ENCODE results near the gene SPOUT1. TPM values are rescaled to one million over a fixed set of nuclear protein-coding genes. Genes with fewer than 3 reads are reported as not detected.

The SPOUT1 gene
- total RNA-seq, 1 experiment from 2014 or later, result 70.4 TPM

GRCh38 chr9:128792978-128793686, 36.5 kb downstream of the SPOUT1 start:
- no peak overlapping the region for H2AFZ ChIP-seq (ENCODE audit: low read depth, low read length, poor library complexity, severe bottlenecking)
- H3K36me3 ChIP-seq (ENCODE audit: control insufficient read depth in 1 of 2, insufficient read depth in 2 of 2, low read length in 2 of 2), result peaks cover 13 to 19% of the 10 kb centered on the region in 2 experiments; a peak in 3 of 4 replicates
- H3K9ac ChIP-seq (ENCODE audit: low read length), result no peak overlapping the region
- ChIA-PET CTCF (no interaction called here), POLR2A (no interaction called here), RAD21 (ENCODE audit: low non-redundant PET in 1 of 2, low total read pairs in 2 of 2, uncharacterized antibody in 2 of 2, unreplicated experiment in 2 of 2) (no interaction called here)
- no TSS peak for BruUV-seq (replicated peaks)
- H3K4me3 ChIP-seq (replicated peaks in 1 of 2; ENCODE audit: low read depth in 1 of 2, low read length in 2 of 2), result no peak overlapping the region
- no peak overlapping the region for H3K4me2 ChIP-seq (ENCODE audit: low read length)
- H4K20me1 ChIP-seq (ENCODE audit: insufficient read depth), result no peaks in the 10 kb centered on the region
- H3K27me3 ChIP-seq (ENCODE audit: insufficient read depth, low read length), result no peaks in the 10 kb centered on the region
- ATAC-seq (no peak), DNase-seq (ENCODE audit: low read depth, low spot score) (no peak)
- H3K9me2 ChIP-seq (ENCODE audit: insufficient read depth), result no peaks in the 10 kb centered on the region
- no peak overlapping the region for H3K27ac ChIP-seq (ENCODE audit: low read depth, low read length)
- H3K4me1 ChIP-seq (ENCODE audit: control insufficient read depth in 1 of 2, insufficient read depth in 2 of 2, low read length in 2 of 2), result peaks cover 3 to 6% of the 10 kb centered on the region in 2 experiments; a peak in 2 of 4 replicates
- peaks cover 4% of the 10 kb centered on the region; the same call in 1 of the 2 replicates for H3K79me2 ChIP-seq (ENCODE audit: insufficient read depth, low read length)
- TF ChIP-seq SIN3A (IDR thresholded peaks at IDR 0.05; ENCODE audit: low read depth) (no peak), ZNF274 (IDR thresholded peaks at IDR 0.05; ENCODE audit: low read depth, low read length) (no peak), ZFX (IDR thresholded peaks at IDR 0.05) (no peak), EZH2phosphoT487 (IDR thresholded peaks at IDR 0.05; ENCODE audit: borderline replicate concordance) (no peak)
- no peaks in the 10 kb centered on the region for H3K9me3 ChIP-seq (ENCODE audit: control insufficient read depth in 1 of 2, insufficient read depth in 1 of 2, low read depth in 1 of 2, low read length in 2 of 2)
- intact Hi-C loops (cut with micrococcal nuclease), result no loop called here

- CTCF ChIA-PET, result no interaction called here
- intact Hi-C loops (cut with micrococcal nuclease), result no loop called here
- RAD21 ChIA-PET (ENCODE audit: low non-redundant PET in 1 of 2, low total read pairs in 2 of 2, uncharacterized antibody in 2 of 2, unreplicated experiment in 2 of 2), result no interaction called here
- H3K9ac ChIP-seq (ENCODE audit: low read length), result no peak overlapping the region
- DNase-seq (ENCODE audit: low read depth, low spot score), result no peak
- TF ChIP-seq POLR2A (IDR thresholded peaks at IDR 0.05; ENCODE audit: borderline replicate concordance, extremely low read depth, insufficient read depth, insufficient read length), result no peak
- TF ChIP-seq, protein P1, sequence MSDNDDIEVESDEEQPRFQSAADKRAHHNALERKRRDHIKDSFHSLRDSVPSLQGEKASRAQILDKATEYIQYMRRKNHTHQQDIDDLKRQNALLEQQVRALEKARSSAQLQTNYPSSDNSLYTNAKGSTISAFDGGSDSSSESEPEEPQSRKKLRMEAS (IDR thresholded peaks at IDR 0.05), result no peak
- no peak for TF ChIP-seq ELF1 (IDR thresholded peaks at IDR 0.05; ENCODE audit: borderline replicate concordance, low read depth)
- peaks cover 14% of the 10 kb centered on the region for H3K79me2 ChIP-seq (ENCODE audit: insufficient read depth, low read length)
- H3K9me3 ChIP-seq (ENCODE audit: control insufficient read depth in 1 of 2, insufficient read depth in 1 of 2, low read depth in 1 of 2, low read length in 2 of 2), result no peaks in the 10 kb centered on the region
- H3K4me2 ChIP-seq (ENCODE audit: low read length), result no peak overlapping the region
- H4K20me1 ChIP-seq (ENCODE audit: insufficient read depth), result no peaks in the 10 kb centered on the region
- H3K36me3 ChIP-seq (ENCODE audit: control insufficient read depth in 1 of 2, insufficient read depth in 2 of 2, low read length in 2 of 2), result peaks cover 12 to 15% of the 10 kb centered on the region in 2 experiments; a peak in 3 of 4 replicates
- H3K9me2 ChIP-seq (ENCODE audit: insufficient read depth), result no peaks in the 10 kb centered on the region
- no peak for ATAC-seq
- H2AFZ ChIP-seq (ENCODE audit: low read depth, low read length, poor library complexity, severe bottlenecking), result no peak overlapping the region
- H3K27me3 ChIP-seq (ENCODE audit: insufficient read depth, low read length), result no peaks in the 10 kb centered on the region
- BruUV-seq (replicated peaks), result no TSS peak
- POLR2A ChIA-PET, result no interaction called here
- H3K4me3 ChIP-seq (replicated peaks in 1 of 2; ENCODE audit: low read depth in 1 of 2, low read length in 2 of 2), result no peak overlapping the region
- no peak overlapping the region for H3K27ac ChIP-seq (ENCODE audit: low read depth, low read length)
- peaks cover 4 to 11% of the 10 kb centered on the region in 2 experiments; a peak in 2 of 4 replicates for H3K4me1 ChIP-seq (ENCODE audit: control insufficient read depth in 1 of 2, insufficient read depth in 2 of 2, low read length in 2 of 2)
Observed at GRCh38 chr9:128792134-128792533, 37.5 kb downstream of the SPOUT1 start.

Data from HCT116 (cell line).